KMS-11 (cell line): ENCODE data around the gene FRMD4A.

Source experiments
- H2AFZ ChIP-seq: fragments of 200-600 bp; sonication (generic); 2 replicates; pipeline ENCODE4 v1.6.1; 2016; ENCODE audit warnings: antibody characterized with exemption, mixed run types, low read depth
- H3K27ac ChIP-seq: fragments of 200-600 bp; sonication (generic); 2 replicates; pipeline ENCODE4 v1.6.1; 2016; ENCODE audit warnings: mild to moderate bottlenecking, mixed run types
- H3K27me3 ChIP-seq: fragments of 200-600 bp; sonication (generic); 2 replicates; pipeline ENCODE4 v1.6.1; 2017; ENCODE audit warnings: mild to moderate bottlenecking, low read depth, mixed run types, moderate library complexity; ENCODE audit not compliant: insufficient read depth
- H3K36me3 ChIP-seq: fragments of 200-600 bp; sonication (generic); 2 replicates; pipeline ENCODE4 v1.6.1; 2017; ENCODE audit warnings: mild to moderate bottlenecking, mixed run types; ENCODE audit not compliant: insufficient read depth
- H3K4me1 ChIP-seq: fragments of 200-600 bp; sonication (generic); 2 replicates; pipeline ENCODE4 v1.6.1; 2016; ENCODE audit warnings: mild to moderate bottlenecking, low read depth, mixed run types; ENCODE audit not compliant: poor library complexity, severe bottlenecking
- H3K4me2 ChIP-seq: fragments of 200-600 bp; sonication (generic); 2 replicates; pipeline ENCODE4 v1.7.0; 2016; ENCODE audit warnings: mild to moderate bottlenecking, mixed run types
- H3K4me3 ChIP-seq: fragments of 200-600 bp; sonication (generic); IDR thresholded peaks from 2 replicates; pipeline ENCODE4 v1.6.1; 2017; ENCODE audit warnings: low read depth, low read length, mixed read lengths; ENCODE audit not compliant: insufficient read depth
- H3K79me2 ChIP-seq: fragments of 200-600 bp; sonication (generic); 2 replicates; pipeline ENCODE4 v1.6.1; 2016; ENCODE audit warnings: low read depth, mixed run types; ENCODE audit not compliant: insufficient read depth
- H3K9ac ChIP-seq: fragments of 200-600 bp; sonication (generic); 2 replicates; pipeline ENCODE4 v1.6.1; 2016; ENCODE audit warnings: mild to moderate bottlenecking, mixed run types
- H4K20me1 ChIP-seq: fragments of 200-600 bp; sonication (generic); 2 replicates; pipeline ENCODE4 v1.6.1; 2016; ENCODE audit warnings: mild to moderate bottlenecking, mixed run types; ENCODE audit not compliant: insufficient read depth
- TF ChIP-seq, protein P1 (sequence below): fragments of 200-600 bp; sonication (generic); conservative IDR thresholded peaks from 2 replicates; pipeline ENCODE4 v1.6.1; 2017; ENCODE audit warnings: low read depth, mild to moderate bottlenecking, antibody characterized with exemption, low read length, moderate library complexity, mixed read lengths

FRMD4A gene

DNA sequence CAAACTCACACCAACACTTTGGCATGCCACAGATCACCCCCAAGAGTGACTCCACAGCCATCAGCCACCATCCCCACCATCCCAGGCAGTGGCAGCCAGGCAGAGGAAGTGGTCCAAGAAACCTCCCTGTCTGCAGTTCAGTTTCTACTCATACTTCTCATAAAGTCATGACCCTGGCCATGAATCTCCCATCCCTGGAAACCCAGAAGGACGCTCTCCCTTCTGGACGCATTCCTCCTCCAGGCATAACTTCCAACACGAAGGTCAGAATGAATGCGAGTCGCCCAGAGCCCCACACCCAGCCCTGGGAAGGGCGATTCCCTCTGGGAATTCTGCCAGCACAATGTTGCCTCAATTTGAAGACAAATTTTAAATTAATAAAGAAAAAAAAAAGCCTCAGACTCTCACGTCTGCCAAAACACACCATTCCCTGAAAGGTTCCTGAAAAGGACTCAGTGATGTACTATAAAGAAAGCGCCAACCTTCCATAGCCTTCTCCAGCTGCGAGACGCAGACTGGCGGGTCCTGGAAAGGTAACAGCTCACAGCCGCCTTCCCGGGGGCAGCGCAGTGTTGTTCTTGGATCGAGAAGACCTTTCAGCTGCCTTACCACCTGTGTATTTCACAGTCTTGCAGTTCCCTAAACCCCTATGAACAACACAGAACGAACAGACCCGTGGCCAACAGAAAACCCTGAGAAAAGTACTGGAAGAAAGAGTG lies 307.6 kb downstream of the FRMD4A start:
- Histone ChIP-seq H3K4me2 (no peak overlapping the region), H4K20me1 (no peaks in the 10 kb centered on the region), H3K79me2 (no peaks in the 10 kb centered on the region), H3K27ac (no peak overlapping the region), H2AFZ (no peak overlapping the region), H3K4me1 (no peaks in the 10 kb centered on the region), H3K4me3 (no peak overlapping the region), H3K36me3 (no peaks in the 10 kb centered on the region), H3K9ac (no peak overlapping the region), H3K27me3 (no peaks in the 10 kb centered on the region)
- TF ChIP-seq, protein P1, sequence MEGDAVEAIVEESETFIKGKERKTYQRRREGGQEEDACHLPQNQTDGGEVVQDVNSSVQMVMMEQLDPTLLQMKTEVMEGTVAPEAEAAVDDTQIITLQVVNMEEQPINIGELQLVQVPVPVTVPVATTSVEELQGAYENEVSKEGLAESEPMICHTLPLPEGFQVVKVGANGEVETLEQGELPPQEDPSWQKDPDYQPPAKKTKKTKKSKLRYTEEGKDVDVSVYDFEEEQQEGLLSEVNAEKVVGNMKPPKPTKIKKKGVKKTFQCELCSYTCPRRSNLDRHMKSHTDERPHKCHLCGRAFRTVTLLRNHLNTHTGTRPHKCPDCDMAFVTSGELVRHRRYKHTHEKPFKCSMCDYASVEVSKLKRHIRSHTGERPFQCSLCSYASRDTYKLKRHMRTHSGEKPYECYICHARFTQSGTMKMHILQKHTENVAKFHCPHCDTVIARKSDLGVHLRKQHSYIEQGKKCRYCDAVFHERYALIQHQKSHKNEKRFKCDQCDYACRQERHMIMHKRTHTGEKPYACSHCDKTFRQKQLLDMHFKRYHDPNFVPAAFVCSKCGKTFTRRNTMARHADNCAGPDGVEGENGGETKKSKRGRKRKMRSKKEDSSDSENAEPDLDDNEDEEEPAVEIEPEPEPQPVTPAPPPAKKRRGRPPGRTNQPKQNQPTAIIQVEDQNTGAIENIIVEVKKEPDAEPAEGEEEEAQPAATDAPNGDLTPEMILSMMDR: no peak

DNA sequence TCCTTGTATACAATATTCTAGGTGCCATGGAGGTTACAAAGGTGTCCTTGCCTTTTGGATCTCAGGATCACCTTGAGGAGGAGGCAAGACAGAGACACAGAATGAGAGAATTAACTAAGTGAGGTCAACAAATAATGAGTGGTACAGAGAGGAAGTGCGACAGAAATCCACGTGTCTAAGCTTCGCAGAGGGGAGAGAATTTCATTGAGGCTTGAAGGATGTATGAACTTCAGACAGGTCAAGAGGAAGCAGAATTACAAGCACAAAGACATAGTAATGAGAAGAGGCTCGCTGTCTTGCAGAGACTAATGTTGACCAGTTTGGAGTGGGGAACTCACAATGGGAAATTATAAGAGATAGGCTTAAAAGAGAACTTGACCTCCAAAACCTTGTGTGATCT lies 308.7 kb downstream of the FRMD4A start:
- Histone ChIP-seq H3K79me2 (no peaks in the 10 kb centered on the region), H2AFZ (no peak overlapping the region), H3K4me3 (no peak overlapping the region), H3K4me1 (no peaks in the 10 kb centered on the region), H3K4me2 (no peak overlapping the region), H3K36me3 (no peaks in the 10 kb centered on the region), H3K27me3 (no peaks in the 10 kb centered on the region), H3K9ac (no peak overlapping the region), H3K27ac (no peak overlapping the region), H4K20me1 (no peaks in the 10 kb centered on the region)
- TF ChIP-seq, protein P1: no peak

DNA sequence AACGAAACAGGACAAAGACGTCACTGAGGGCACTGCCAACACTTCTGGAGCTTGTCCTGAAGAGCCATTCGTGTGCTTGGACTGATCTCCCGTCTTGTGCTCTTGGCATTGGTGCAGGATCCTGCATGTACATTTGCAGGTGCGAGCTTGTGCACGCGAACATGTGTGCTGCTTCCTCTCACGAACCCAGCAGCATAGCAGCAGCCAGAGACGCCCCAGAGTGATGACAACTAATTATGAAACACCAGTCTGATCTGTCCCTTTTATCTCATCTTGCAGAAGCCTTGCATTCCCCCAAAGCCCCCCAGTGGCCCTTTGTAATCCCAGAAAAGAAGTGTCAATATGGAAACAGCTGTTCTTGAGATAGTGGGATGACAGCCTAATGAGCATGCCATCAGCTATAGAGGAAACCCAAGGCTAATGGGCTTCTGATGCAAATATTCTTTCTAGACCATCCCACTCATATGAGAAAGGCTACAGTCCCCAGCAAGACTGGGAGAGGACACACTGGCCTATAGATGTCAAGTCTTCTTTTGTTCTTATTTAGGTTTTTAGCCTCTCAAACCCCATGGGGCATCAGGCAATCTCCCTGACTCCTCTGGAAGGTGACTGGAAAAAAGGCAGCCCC lies 310.6 kb downstream of the FRMD4A start:
- no peaks in the 10 kb centered on the region for H3K4me1 ChIP-seq
- H3K9ac ChIP-seq: no peak overlapping the region
- no peak overlapping the region for H3K4me2 ChIP-seq
- H3K27ac ChIP-seq: no peak overlapping the region
- H3K36me3 ChIP-seq: no peaks in the 10 kb centered on the region
- H4K20me1 ChIP-seq: no peaks in the 10 kb centered on the region
- H3K4me3 ChIP-seq: no peak overlapping the region
- H2AFZ ChIP-seq: no peak overlapping the region
- TF ChIP-seq, protein P1: no peak
- H3K79me2 ChIP-seq: no peaks in the 10 kb centered on the region
- no peaks in the 10 kb centered on the region for H3K27me3 ChIP-seq

DNA sequence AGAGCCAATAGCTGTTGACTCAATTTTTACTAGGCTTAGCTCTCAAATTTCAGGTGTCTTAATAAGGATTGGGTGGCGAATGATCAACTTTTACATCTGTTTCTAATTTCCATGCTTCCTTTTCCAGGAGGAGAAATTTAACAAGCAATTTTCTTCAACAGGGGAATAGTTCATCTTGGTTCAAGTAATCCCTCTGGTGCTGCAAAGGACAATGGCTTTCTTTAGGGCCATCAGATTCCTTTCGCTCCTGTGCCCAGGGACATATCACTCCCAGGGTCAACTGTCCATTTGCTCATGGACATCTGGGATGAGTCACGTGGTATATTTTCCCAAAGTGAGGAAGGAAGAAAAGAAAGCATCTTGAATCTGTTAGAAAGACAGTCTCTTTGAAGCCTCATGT lies 313.3 kb downstream of the FRMD4A start:
- TF ChIP-seq, protein P1: no peak
- H3K79me2 ChIP-seq: no peaks in the 10 kb centered on the region
- H3K4me2 ChIP-seq: no peak overlapping the region
- no peaks in the 10 kb centered on the region for H3K4me1 ChIP-seq
- H3K4me3 ChIP-seq: no peak overlapping the region
- H3K27ac ChIP-seq: no peak overlapping the region
- H2AFZ ChIP-seq: no peak overlapping the region
- no peak overlapping the region for H3K9ac ChIP-seq
- no peaks in the 10 kb centered on the region for H3K36me3 ChIP-seq
- no peaks in the 10 kb centered on the region for H4K20me1 ChIP-seq
- H3K27me3 ChIP-seq: no peaks in the 10 kb centered on the region
